HG03095 (cell line): Measurements from ENCODE around the gene ADGRD1.
"Not testable (repeated sequence)": the region's sequence is repeated elsewhere in the genome, so short reads cannot be mapped to it uniquely, and the experiment has no call there.

Experiments
- ATAC-seq: cut with Tn5 transposase; IDR thresholded peaks from one replicate; pipeline ENCODE4 v1.9.1; 2021; ENCODE audit warnings: moderate library complexity; ENCODE audit not compliant: unreplicated experiment

Gene ADGRD1

DNA sequence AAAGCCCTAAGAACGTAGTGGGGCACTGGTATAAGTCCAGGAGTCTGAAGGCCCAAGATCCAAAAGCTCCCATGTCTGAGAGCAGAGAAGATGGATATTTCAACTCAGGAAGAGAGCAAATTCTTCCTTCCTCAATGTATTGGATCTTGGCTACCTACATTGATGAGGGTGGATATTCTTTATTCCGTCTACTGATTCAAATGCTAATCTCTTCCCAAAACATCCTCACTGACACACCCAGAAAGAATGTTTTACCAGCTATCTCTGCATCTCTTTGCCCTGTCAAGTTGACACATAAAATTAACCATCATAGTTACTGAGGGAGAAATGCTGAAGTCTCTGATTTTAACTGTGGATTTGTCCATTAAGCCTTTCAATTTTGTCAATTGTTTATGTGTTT, 16.6 kb upstream of the ADGRD1 start:
- no peak for ATAC-seq

DNA sequence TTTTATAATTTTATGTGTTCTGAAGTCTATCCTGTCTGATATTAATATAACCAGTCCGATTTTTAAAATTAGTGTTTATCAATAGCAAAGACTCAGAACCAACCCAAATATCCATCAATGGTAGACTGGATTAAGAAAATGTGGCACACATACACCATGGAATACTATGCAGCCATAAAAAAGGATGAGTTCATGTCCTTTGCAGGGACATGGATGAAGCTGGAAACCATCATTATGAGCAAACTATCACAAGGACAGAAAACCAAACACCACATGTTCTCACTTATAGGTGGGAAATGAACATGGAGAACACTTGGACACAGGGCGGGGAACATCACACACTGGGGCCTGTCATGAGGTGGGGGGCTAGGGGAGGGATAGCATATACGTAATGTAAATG, 16.2 kb upstream of the ADGRD1 start:
- not testable (repeated sequence) for ATAC-seq

DNA sequence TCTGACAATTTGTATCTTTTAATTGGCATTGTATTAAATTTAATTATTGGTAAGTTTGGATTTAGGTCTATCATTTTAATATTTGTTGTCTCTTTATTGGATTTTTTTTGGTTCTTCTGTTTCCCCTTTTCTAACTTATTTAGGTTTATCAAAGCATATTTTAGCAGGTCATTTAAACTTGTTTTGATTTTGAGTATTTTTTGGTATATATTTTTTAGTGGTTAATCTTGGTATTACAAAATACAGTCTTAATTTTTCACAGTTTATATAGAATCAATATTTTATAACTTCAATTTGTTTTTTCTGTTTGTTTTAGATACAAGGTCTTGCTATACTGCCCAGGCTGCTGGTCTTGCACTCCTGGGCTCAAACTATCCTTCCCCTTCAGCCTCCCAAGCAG, 15.5 kb upstream of the ADGRD1 start:
- no peak for ATAC-seq

DNA sequence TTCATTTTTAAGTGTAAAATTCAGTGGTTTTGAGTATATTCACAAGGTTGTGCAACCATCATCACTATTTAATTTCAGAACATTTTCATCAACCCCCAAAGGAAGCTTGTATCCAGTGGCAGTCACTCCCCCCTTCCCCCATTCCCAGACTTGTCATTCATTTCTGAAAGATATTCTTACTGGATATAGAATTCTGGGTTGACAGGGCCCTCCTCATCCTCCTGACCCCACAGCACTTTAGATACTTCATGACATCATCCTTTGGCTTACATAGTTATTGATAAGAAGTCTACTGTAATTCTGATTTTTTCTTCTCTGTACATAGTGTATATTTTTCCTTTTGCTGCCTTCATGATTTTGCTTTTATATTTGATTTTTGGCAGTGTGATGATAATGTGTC, 8.8 kb upstream of the ADGRD1 start:
- no peak for ATAC-seq

DNA sequence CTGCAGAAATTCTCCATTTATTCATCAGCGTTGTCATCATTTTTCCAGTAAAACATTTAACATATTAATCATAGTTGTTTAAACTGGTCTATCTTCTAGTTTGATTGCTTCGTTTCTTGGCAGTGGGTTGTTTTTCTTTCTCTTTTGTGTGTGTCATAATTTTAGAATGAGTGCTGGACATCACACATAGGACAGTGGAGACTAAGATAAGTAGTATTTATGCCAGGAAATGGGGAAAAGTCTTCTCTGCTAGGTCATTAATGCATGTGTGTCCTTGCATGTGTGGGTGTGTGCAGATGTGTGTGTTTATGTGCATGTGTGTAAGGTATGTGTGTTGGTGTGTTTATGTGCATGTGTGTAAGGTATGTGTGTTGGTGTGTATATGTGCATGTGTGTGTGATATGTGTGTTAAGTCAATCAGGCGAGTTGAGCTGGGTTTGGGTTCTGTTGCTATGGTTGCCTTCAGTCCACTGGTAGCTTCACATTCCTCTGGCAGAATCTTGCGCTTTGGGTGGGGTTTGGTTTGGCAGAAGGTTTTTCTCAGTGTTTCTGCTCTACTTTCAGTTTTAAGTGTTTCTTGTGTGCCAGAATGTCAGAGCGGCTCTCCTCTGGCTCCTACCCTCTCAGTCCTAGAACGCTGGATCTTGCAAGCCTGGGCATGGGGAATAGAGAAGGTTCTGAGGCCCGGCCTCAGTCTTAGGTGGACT, 7.8 kb upstream of the ADGRD1 start:
- no peak for ATAC-seq

DNA sequence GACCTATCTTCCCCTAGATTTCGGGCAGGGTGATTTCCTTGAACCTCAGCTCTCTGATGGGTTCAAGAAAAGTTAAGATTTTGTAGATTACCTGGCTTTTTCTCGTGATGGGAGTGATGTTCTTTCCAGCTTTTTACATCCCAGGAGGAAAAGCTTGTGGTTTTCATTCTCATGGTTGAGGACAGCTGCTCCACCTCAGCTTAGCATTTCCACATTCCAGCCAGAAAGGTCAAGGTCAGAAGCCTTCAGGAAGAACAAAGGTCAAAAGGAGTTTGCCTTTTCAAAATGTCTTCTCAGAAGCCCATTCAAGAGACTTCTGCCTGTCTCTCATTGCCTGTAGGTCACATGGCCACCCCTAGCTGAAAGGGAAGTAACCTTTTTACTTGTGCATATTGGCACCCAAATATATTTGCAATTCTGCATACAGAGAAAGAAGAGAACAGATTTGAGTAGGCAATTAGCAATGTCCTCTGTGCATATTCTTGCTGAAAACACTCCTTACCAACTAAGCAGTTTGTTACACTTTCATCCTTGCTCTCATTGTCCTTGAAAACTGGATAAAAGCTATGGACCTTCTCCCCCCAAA, 6.6 kb upstream of the ADGRD1 start:
- no peak for ATAC-seq

DNA sequence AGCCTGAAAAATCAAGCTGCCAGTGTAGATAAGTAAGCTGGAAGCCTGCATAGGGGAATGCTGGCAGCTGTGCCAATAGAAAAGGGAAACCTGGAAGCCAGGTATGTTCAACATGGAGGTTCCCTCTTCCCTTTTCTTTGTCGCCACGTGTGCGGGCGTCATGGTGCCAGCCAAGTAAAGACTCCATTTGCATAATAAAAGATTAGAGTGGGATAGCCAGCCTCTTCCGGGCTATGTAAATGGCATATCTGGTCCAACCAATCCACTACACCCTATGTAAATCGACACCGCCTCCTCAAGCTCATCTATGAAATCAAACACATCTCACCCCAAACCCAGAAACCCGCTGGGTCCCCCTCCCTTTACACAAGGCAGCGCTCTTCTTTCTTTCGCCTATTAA, 5.6 kb upstream of the ADGRD1 start:
- ATAC-seq: no peak

DNA sequence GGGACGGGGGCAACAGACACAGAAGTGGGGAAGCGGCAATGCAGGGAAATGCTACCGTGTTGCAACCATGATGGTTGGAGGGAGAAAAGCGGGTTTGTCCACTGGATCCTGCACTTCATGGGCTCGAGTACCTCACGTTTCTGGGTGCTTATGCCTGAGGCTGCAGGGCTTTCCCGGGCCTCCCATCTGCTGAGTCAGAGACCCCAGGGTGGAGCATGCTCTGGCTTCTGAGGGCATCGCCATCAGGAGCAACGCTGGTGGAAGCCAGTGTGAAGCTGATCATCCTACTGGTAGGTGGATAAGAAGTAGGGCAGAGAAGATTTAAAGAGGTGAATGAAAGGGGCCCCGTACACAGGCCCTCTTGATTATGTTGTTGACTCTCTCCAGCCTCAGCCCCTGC, 5.0 kb upstream of the ADGRD1 start:
- ATAC-seq: no peak

DNA sequence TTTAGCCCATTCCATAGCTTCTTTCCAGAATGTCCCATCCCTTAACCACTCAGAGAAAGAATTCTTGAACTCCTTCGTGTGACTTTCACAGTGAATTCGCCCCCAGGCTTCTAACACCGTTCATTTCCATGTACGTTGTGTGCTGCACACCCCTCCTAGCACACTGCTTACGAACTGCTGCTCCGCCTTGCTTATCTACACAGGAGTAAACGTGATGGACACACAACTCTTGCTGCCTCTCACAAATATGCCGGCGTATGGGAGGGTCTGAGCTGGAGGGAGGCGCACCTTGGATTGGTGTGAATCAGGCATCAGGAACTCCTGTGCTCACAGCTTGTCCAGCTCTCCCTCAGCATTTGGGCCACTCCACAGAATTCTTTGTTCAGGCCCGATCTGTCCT, 3.9 kb upstream of the ADGRD1 start:
- ATAC-seq: no peak

DNA sequence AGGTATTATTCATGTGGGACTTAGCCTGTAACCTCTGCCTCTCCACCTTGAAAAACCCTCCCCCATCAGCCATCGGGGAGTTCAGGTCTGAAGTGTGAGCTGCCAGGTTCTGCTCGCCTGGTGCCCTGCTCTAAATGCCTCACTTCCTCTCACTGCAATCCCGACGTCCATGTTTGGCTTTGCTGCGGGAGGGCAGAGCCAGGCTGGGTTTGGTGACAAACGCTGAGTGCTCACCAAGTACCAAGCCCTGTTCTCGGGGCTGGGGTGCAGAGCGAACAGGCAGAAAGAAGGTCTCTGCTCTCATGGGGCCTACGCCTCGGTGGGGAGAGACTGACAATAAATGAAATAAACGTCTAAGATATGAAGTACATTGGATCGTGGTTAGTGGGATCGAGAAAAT, 2.1 kb upstream of the ADGRD1 start:
- no peak for ATAC-seq

DNA sequence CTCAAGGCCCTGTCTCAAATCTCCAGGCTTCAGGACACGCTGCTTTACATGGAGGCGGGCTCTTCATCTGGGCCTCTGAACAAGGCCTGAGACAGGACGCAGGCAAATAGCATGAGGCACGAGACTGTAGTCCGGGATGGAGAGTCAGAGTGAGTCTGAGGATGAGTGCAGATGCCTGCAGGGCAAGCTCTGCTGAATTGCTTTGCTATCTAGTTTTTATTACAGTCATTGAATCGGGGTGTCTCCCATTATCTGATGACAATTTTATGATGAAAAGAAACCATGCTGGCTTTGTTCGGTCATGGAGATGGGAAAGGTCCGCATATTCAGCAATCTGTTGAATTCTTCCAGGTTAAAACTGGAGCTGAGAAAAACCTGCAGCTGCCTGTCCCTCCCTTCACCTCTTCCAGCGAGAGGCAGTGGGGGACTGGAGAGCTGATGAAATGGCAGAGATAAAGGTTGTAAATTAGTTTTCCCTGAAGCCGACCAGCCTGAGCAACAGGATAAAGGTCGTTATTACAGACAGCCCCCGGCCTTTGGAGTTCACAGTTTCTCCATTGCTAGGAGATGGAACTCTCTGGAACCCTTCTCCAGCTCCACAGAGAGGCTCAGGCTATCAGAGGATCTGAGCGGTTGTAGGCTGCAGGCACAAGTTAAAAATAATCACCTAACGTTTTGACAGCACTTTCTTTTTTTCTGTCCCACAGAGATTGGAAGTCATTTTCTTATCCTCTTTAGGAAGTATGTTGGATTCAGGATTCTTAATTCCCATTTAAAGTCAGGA, 1.3 kb upstream of the ADGRD1 start:
- ATAC-seq: no peak

DNA sequence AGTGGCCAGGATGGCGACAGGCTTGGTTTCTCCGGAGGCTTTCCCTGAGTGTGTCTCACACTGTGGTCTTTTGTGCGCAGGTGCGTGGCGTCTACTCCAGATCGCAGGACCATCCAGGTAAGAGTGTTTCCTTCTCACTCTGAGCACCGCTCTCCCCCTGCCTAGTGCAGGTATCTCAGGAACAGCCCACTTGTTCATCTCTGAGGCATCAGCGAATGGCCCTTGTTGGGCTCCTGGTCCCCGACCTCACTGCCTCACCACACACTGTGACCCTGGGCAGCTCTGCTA, 781 bp downstream of the ADGRD1 start:
- ATAC-seq: no peak

DNA sequence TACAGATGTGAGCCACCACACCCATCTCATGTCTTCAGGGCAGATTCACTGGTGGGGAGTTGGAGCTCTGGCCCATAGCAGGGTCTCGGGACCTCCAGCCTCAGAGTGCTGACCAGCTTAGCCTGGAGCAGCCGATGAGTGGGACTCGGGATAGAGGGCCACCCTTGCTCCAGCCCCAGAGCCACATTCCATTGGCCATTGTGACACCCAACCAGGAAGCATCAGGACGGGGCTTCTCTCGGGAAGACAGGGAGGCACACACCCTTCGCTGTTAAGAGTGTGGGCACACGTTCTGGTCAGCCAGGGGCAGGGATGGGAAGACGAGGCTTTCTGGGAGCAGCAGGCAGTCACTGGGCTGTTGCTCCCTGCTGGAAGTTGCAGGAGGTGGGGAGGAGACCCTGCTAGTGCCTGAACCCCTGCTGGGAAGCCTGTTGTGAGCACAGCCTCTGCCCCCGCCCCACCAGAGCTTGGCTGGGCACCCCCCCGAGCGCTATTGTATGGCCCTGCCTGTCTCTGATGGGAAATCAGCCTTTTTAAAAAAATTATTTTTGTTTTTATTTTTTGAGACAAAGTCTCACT, 1.6 kb downstream of the ADGRD1 start:
- no peak for ATAC-seq

DNA sequence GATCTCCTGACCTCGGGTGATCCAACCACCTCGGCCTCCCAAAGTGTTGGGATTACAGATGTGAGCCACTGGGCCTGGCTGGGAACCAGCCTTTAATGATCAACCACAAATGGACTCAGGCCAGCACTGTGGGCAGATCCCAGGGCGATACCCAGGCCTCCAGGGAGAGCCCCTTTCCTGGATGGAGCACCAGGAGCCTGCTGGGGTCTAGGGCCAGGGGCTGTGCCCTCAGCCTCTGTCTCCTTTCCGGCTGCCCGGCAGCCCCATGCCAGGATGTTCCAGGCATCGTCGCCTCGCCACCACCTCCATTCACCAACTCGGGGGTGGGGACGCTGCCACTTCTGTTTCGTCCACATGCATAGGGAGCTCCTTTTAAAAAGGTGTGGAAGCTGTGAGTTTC, 2.3 kb downstream of the ADGRD1 start:
- ATAC-seq: no peak

DNA sequence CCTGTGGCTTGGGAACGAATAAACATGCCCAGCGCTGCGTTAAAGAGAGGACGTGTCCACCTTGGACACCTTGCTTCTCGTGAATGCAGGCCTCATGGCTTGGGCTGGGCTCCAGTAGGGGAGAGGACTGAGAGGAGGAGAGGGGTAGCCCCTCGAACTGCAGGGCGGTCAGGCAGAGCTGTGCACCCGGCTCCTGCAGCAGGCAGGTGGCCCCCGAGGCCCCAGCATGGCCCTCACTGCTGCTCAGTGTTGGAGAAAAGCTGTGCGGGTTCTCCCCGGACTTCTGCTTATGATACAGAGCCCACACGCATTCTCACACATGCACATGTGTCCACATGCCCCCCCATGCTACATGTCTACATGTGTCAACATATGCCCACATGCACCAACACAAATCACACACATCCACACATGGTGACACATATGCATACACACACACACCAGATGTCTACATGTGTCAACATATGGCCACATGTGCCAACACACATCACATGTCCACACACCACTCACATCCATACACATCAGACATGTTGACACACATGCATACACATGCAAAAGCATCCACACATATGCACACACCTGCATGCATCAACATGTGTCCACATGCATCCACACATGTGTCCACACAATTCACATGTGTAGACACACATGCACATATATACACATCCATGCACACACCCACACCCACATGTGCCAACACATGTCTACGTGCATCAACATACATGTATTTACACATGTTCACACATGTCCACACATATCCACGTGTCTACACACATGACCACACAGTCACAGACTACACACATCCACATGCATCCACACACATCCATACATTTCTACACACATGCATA, 3.0 kb downstream of the ADGRD1 start:
- no peak for ATAC-seq

DNA sequence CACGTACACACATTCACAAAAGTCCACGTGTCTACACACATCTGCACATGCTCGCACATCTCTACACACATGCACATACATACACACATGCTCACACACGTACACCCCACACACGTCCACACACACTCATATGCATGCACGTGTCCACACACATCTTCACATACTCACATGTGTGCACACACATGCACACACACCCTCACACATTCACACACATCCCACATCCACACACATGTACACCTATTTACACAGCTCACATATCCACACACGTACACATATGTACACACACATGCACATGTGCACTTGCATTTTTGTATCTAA, 3.6 kb downstream of the ADGRD1 start:
- no peak for ATAC-seq

DNA sequence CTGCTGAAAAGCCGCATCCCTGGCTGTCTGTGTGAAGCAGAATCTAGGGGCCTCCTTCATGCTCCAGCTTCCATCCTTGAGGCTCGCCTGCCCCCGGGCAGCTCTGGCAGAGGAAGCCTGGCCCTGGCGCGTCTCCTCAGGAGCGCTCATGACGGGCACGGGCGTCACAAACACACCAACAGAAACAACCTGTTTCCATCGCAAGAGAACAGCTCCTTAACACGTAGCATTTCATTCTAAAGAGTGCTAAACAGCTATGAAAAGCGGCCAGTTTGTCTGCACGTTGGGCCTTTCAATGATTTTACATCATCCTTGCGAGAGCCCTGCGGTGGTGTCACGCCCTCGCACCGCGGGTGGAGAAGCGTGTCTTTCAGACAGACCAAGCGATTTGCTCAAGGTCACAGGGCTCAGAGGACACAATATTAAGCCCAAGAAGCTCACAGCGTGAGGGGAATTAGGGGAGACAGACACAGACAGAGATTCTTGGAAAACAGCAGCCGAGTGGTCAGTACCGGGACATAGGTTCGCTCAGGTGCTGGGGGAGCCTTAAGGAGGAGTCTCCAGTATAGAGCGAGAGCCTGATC, 4.9 kb downstream of the ADGRD1 start:
- ATAC-seq: no peak

DNA sequence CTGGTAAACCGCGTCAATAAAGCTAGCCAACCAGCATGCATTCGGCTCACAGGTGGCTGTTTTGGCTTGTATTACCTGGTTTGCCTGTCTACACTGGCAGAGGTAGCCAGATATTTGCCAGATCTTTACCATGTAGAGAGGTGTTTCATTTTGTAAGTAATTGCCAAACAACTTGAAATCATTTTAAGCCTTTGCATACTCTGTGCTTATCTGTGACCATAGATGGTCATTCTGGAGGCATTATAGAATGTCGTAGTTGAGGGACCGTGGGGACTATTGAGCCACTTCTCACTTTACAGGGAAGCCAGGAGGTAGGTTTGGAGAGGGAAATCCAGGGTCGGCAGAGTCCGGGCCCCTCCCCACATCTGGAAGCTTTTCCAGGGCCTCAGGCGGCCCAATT, 5.9 kb downstream of the ADGRD1 start:
- no peak for ATAC-seq

DNA sequence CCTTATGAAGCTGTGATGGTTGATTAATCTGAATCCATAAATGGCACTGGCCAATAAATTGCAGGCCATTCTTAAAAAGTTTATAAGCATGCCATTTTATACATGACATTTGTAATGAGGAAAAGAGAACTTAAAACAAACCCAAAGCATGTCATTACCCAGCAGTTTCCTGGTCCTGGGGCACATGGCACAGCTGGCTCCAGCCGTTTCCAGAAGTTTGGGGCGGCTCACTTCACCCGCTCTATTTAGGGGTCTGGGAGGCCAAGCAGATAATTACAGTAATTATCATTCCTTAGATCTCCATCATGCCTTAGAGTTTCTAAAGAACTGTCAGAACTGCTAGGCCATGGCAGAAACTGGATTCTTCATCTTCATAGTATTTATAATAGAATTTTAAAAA, 6.4 kb downstream of the ADGRD1 start:
- ATAC-seq: no peak

DNA sequence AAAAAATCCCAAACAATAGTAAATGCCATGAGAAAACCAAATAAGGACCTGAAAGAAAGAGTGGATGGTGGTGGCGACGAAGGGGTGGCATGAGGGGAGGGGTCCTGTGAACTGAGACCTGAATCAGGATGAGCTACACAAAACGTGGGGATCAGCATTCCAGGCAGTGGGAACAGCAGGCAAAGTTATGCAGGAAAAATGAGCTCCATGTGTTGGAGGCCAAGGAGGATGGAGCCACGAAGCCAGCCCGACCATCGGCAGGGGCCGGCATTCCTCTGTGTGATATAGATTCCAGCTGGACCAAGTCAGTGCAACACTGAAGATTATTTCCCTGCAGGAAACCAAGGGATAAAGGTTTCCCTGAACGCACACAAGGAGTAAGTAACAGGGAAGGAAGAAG, 7.1 kb downstream of the ADGRD1 start:
- no peak for ATAC-seq

DNA sequence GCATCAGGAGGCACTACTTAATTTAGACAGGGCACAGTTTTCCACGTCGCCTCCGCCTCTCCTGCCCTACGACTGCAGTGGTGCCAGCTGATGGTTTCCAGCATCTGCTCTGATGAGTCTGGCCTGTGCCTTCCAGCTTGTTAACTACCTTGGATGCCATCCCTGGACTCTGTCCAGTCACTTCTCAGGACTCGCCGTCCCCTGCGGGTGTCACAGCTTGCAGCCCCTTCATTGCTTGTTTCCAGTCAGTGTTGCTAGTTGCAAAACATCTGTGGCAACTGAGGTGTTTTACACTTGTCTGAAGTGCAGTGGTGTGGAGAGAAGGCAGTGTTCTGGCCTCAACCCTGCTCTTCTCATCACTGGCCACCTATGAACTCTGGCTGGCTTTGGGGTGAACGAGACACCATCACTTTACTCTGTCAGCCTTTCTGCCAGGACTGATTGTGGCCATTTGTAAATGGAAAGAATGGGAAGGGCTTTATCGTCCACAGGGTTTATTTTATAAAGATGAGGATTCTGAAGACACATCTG, 8.3 kb downstream of the ADGRD1 start:
- ATAC-seq: no peak
